DND-41 (cell line): Measurements from ENCODE around the gene LIMS2.

Experiments used
- EZH2 ChIP-seq: IDR thresholded peaks from 3 replicates; pipeline ENCODE4 v1.6.1; 2012; ENCODE audit warnings: borderline replicate concordance, low read depth, mild to moderate bottlenecking, moderate library complexity, low read length, inconsistent platforms; ENCODE audit not compliant: severe bottlenecking
- TF ChIP-seq, protein P1 (sequence below): IDR thresholded peaks from 2 replicates; pipeline ENCODE4 v1.5.1; 2012; ENCODE audit warnings: borderline replicate concordance, low read length, moderate library complexity, mild to moderate bottlenecking; ENCODE audit not compliant: poor library complexity, severe bottlenecking; ENCODE audit errors: extremely low read depth

DNA sequence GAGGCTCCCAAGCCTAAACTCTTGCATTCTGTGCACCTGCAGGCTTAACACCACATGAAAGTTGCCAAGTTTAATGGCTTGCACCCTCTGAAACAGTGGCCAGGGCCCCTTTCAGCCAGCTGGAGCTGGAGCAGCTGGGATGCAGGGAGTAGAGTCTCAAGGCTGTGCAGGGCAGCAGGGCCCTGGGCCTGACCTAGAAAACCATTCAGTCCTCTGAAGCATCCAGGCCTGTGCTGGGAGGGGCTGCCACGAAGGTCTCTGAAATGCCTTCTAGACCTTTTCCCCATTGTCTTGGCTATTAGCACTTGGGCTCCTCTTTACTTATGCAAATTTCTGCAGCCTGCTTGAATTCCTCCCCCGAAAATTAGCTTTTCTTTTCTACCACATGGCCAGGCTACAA is 15.4 kb upstream of the LIMS2 start:
- TF ChIP-seq, protein P1, sequence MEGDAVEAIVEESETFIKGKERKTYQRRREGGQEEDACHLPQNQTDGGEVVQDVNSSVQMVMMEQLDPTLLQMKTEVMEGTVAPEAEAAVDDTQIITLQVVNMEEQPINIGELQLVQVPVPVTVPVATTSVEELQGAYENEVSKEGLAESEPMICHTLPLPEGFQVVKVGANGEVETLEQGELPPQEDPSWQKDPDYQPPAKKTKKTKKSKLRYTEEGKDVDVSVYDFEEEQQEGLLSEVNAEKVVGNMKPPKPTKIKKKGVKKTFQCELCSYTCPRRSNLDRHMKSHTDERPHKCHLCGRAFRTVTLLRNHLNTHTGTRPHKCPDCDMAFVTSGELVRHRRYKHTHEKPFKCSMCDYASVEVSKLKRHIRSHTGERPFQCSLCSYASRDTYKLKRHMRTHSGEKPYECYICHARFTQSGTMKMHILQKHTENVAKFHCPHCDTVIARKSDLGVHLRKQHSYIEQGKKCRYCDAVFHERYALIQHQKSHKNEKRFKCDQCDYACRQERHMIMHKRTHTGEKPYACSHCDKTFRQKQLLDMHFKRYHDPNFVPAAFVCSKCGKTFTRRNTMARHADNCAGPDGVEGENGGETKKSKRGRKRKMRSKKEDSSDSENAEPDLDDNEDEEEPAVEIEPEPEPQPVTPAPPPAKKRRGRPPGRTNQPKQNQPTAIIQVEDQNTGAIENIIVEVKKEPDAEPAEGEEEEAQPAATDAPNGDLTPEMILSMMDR: no peak
- no peak for TF ChIP-seq EZH2
